Neural cell (in vitro differentiated cells): Measurements from ENCODE around the gene CACNA2D1. TPM values are rescaled to one million over a fixed set of nuclear protein-coding genes. Genes with fewer than 3 reads are reported as not detected.

Source experiments
- H2AFZ ChIP-seq: fragments of 200-600, 300-800 bp; sonication (generic), shearing (Covaris generic); 2 replicates; pipeline ENCODE4 v1.6.0; 2014; ENCODE audit warnings: low read depth, mild to moderate bottlenecking, antibody characterized with exemption, low read length, moderate library complexity
- H3F3A ChIP-seq: fragments of 200-600 bp; shearing (Covaris generic); 2 replicates; pipeline ENCODE4 v1.6.1; 2016; ENCODE audit warnings: mild to moderate bottlenecking, moderate library complexity, mixed read lengths, antibody characterized with exemption, low read length; ENCODE audit not compliant: insufficient read depth, poor library complexity, severe bottlenecking
- H3K27ac ChIP-seq: fragments of 200-600, 300-800 bp; sonication (generic), shearing (Covaris generic); 2 replicates; pipeline ENCODE4 v1.5.1; 2014; ENCODE audit warnings: mild to moderate bottlenecking, low read length, moderate library complexity
- H3K27me3 ChIP-seq: fragments of 300-800, 200-600 bp; sonication (generic), shearing (Covaris generic); 2 replicates; pipeline ENCODE4 v1.6.0; 2014; ENCODE audit warnings: mild to moderate bottlenecking, low read depth, low read length, moderate library complexity; ENCODE audit not compliant: insufficient read depth
- H3K36me3 ChIP-seq: fragments of 300-800, 200-600 bp; sonication (generic), shearing (Covaris generic); 2 replicates; pipeline ENCODE4 v1.5.1; 2014; ENCODE audit warnings: mild to moderate bottlenecking, antibody characterized with exemption, low read length, moderate library complexity; ENCODE audit not compliant: insufficient read depth
- H3K4me2 ChIP-seq: fragments of 300-800, 200-600 bp; sonication (generic), shearing (Covaris generic); 2 replicates; pipeline ENCODE4 v1.6.0; 2014; ENCODE audit warnings: mild to moderate bottlenecking, low read length
- H3K4me3 ChIP-seq: fragments of 300-800, 200-600 bp; sonication (generic), shearing (Covaris generic); 2 replicates; pipeline ENCODE4 v1.5.1; 2014; ENCODE audit warnings: mild to moderate bottlenecking, low read length, moderate library complexity
- H3K79me2 ChIP-seq: fragments of 200-600 bp; shearing (Covaris generic); replicated peaks from 2 replicates; pipeline ENCODE4 v1.6.0; 2014; ENCODE audit warnings: mild to moderate bottlenecking, low read length, moderate library complexity; ENCODE audit not compliant: insufficient read depth
- H3K9ac ChIP-seq: fragments of 300-800, 200-600 bp; sonication (generic), shearing (Covaris generic); 2 replicates; pipeline ENCODE4 v1.6.1; 2016; ENCODE audit warnings: mild to moderate bottlenecking, low read length, mixed read lengths
- H3K9me2 ChIP-seq: fragments of 200-600 bp; shearing (Covaris generic); 2 replicates; pipeline ENCODE4 v1.6.1; 2016; ENCODE audit warnings: mild to moderate bottlenecking, low read length, mixed read lengths; ENCODE audit not compliant: insufficient read depth
- H3K9me3 ChIP-seq: fragments of 200-600, 300-800 bp; sonication (generic), shearing (Covaris generic); 2 replicates; pipeline ENCODE4 v1.6.1; 2016; ENCODE audit warnings: mild to moderate bottlenecking, mixed run types, low read length, moderate library complexity, mixed read lengths
- H4K20me1 ChIP-seq: fragments of 200-600 bp; shearing (Covaris generic); 2 replicates; pipeline ENCODE4 v1.6.1; 2016; ENCODE audit warnings: mild to moderate bottlenecking, mixed run types; ENCODE audit not compliant: insufficient read depth
- EP300 ChIP-seq: fragments of 450-650 bp; conservative IDR thresholded peaks from 2 replicates; pipeline ENCODE4 v1.6.1; 2014; ENCODE audit warnings: antibody characterized with exemption, mild to moderate bottlenecking, moderate library complexity; ENCODE audit not compliant: poor library complexity, severe bottlenecking
- EZH2 ChIP-seq: fragments of 200-600, 300-800 bp; shearing (Covaris generic), sonication (generic); IDR thresholded peaks from 2 replicates; pipeline ENCODE4 v1.6.1; 2014; ENCODE audit warnings: antibody characterized with exemption, low read length, borderline replicate concordance, mild to moderate bottlenecking; ENCODE audit not compliant: insufficient read depth, poor library complexity, severe bottlenecking
- MXI1 ChIP-seq: fragments of 450-650 bp; conservative IDR thresholded peaks from 2 replicates; pipeline ENCODE4 v1.6.1; 2014; ENCODE audit warnings: antibody characterized with exemption, mild to moderate bottlenecking; ENCODE audit not compliant: poor library complexity, severe bottlenecking
- POLR2AphosphoS5 ChIP-seq: IDR thresholded peaks from 2 replicates; pipeline ENCODE4 v1.6.1; 2012
- RAD21 ChIP-seq: fragments of 450-650 bp; conservative IDR thresholded peaks from 2 replicates; pipeline ENCODE4 v1.6.1; 2014; ENCODE audit warnings: antibody characterized with exemption, mild to moderate bottlenecking, moderate library complexity
- REST ChIP-seq: IDR thresholded peaks from 2 replicates; pipeline ENCODE4 v1.6.1; 2012; ENCODE audit warnings: borderline replicate concordance
- SMC3 ChIP-seq: fragments of 450-650 bp; conservative IDR thresholded peaks from 2 replicates; pipeline ENCODE4 v1.6.1; 2014; ENCODE audit warnings: antibody characterized with exemption, mild to moderate bottlenecking, moderate library complexity; ENCODE audit not compliant: poor library complexity
- TAF1 ChIP-seq: IDR thresholded peaks from 2 replicates; pipeline ENCODE4 v1.6.1; 2012; ENCODE audit warnings: low read depth
- polyA plus RNA-seq: library from polyadenylated mRNA; depleted of rRNA; stranded (reverse); fragments of >200 nt; gene quantifications from 2 replicates; pipeline ENCODE4 v1.2.3, GENCODE V29; 2014
- TF ChIP-seq, protein P1 (sequence below): fragments of 450-650 bp; IDR thresholded peaks from 2 replicates; pipeline ENCODE4 v1.5.1; 2014; ENCODE audit warnings: antibody characterized with exemption, mild to moderate bottlenecking, moderate library complexity; ENCODE audit not compliant: poor library complexity, severe bottlenecking

The CACNA2D1 gene
- polyA plus RNA-seq, 1 donor from 2014 or later: 7.0 TPM

GRCh38 chr7:82442492-82443035, 1.0 kb downstream of the CACNA2D1 start:
- Histone ChIP-seq H3K36me3 (no peaks in the 10 kb centered on the region), H3K9me2 (no peaks in the 10 kb centered on the region), H3K9ac (peak overlapping the region; percentile 69), H3K4me2 (no peak overlapping the region), H4K20me1 (no peaks in the 10 kb centered on the region), H3F3A (no peaks in the 10 kb centered on the region), H2AFZ (no peak overlapping the region), H3K4me3 (peak overlapping the region; percentile 76), H3K27me3 (peaks cover 74% of the 10 kb centered on the region), H3K79me2 (peaks cover 15% of the 10 kb centered on the region), H3K27ac (no peak overlapping the region), H3K9me3 (no peaks in the 10 kb centered on the region)
- TF ChIP-seq MXI1 (peak; percentile 2), TAF1 (no peak)

DNA sequence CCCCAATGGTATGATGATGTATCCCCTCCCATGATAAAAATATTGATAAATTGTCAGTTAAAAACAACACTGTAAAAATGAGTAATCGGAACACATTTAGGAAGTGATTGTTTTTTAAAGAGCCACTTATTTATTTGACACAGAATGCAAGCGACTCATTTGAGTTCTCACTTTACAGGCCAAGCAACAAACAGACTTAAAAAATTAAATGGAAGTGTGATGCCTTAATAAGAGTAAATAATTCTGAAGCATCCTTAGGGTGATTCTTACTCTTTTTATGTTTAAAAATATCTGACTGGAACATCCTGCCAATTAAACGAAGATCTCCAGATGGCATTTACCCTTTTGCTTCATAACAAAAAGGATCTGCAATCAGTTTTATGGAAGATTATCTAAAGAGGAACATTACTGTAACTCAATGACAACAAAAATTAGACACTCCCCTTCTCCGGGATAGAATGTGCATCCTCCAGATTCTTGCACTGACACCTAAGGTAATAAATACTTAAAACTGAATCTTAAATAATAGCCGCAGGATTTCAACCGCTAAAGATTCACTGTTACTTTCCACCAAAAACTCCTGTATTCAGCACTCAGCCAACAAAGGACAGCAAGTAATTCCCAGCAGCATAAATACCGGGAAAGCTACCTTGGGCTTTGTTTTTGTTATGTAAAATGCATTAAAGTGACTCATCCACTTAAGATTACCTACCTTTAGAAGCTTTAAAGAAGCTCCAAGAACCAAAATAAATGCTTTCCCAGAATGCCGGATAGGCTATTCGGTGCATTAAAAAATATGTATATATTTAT, 1.7 kb downstream of the CACNA2D1 start:
- H4K20me1 ChIP-seq: no peaks in the 10 kb centered on the region
- H3K27ac ChIP-seq: no peak overlapping the region
- TF ChIP-seq RAD21: no peak
- TF ChIP-seq, protein P1, sequence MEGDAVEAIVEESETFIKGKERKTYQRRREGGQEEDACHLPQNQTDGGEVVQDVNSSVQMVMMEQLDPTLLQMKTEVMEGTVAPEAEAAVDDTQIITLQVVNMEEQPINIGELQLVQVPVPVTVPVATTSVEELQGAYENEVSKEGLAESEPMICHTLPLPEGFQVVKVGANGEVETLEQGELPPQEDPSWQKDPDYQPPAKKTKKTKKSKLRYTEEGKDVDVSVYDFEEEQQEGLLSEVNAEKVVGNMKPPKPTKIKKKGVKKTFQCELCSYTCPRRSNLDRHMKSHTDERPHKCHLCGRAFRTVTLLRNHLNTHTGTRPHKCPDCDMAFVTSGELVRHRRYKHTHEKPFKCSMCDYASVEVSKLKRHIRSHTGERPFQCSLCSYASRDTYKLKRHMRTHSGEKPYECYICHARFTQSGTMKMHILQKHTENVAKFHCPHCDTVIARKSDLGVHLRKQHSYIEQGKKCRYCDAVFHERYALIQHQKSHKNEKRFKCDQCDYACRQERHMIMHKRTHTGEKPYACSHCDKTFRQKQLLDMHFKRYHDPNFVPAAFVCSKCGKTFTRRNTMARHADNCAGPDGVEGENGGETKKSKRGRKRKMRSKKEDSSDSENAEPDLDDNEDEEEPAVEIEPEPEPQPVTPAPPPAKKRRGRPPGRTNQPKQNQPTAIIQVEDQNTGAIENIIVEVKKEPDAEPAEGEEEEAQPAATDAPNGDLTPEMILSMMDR: no peak
- TF ChIP-seq REST: no peak
- TF ChIP-seq POLR2AphosphoS5: no peak
- TF ChIP-seq EZH2: no peak
- no peak for TF ChIP-seq MXI1
- TF ChIP-seq EP300: no peak
- no peak for TF ChIP-seq TAF1
- no peak for TF ChIP-seq SMC3
- peak overlapping the region; percentile 76 for H3K4me3 ChIP-seq
- no peaks in the 10 kb centered on the region for H3K36me3 ChIP-seq
- no peak overlapping the region for H3K4me2 ChIP-seq
- no peaks in the 10 kb centered on the region for H3F3A ChIP-seq
- H3K9me3 ChIP-seq: no peaks in the 10 kb centered on the region
- H3K79me2 ChIP-seq: peaks cover 15% of the 10 kb centered on the region
- no peaks in the 10 kb centered on the region for H3K9me2 ChIP-seq
- H3K27me3 ChIP-seq: peaks cover 71% of the 10 kb centered on the region
- no peak overlapping the region for H2AFZ ChIP-seq
- no peak overlapping the region for H3K9ac ChIP-seq
